Neuronal stem cell (in vitro differentiated cells): Measurements from ENCODE around the gene MYBBP1A. TPM values are rescaled to one million over a fixed set of nuclear protein-coding genes. Genes with fewer than 3 reads are reported as not detected.
"Not testable (repeated sequence)": the region's sequence is repeated elsewhere in the genome, so short reads cannot be mapped to it uniquely, and the experiment has no call there.

Experiments used
- DNase-seq: peaks from one replicate; pipeline ENCODE4 v3.0.0-alpha.2; 2013; ENCODE audit warnings: low spot score
- H2AFZ ChIP-seq: one replicate; pipeline ENCODE4 v1.6.1; 2013; ENCODE audit warnings: mild to moderate bottlenecking, low read length, inconsistent platforms
- H2AK5ac ChIP-seq: 2 replicates; pipeline ENCODE4 v1.6.1; 2013; ENCODE audit warnings: low read depth, mild to moderate bottlenecking, inconsistent platforms, low read length, moderate library complexity, mixed read lengths
- H2BK120ac ChIP-seq: 2 replicates; pipeline ENCODE4 v1.6.1; 2013; ENCODE audit warnings: low read depth, mild to moderate bottlenecking, inconsistent platforms, low read length, moderate library complexity, mixed read lengths
- H2BK12ac ChIP-seq: one replicate; pipeline ENCODE4 v1.6.1; 2013; ENCODE audit warnings: low read length, inconsistent platforms
- H2BK15ac ChIP-seq: 2 replicates; pipeline ENCODE4 v1.6.1; 2013; ENCODE audit warnings: mild to moderate bottlenecking, low read length, inconsistent platforms, mixed read lengths
- H2BK5ac ChIP-seq: one replicate; pipeline ENCODE4 v1.6.1; 2013; ENCODE audit warnings: inconsistent platforms, mild to moderate bottlenecking, low read length, moderate library complexity
- H3K14ac ChIP-seq: one replicate; pipeline ENCODE4 v1.6.1; 2013; ENCODE audit warnings: low read length, inconsistent platforms
- H3K18ac ChIP-seq: 2 replicates; pipeline ENCODE4 v1.6.1; 2013; ENCODE audit warnings: low read length, inconsistent platforms
- H3K23ac ChIP-seq: 2 replicates; pipeline ENCODE4 v1.6.1; 2013; ENCODE audit warnings: low read depth, mild to moderate bottlenecking, mixed read lengths, low read length, inconsistent platforms; ENCODE audit not compliant: poor library complexity
- H3K27ac ChIP-seq: replicated peaks from 3 replicates; pipeline ENCODE4 v1.5.1; 2013; ENCODE audit warnings: low read length, inconsistent platforms
- H3K27me3 ChIP-seq, 3 experiments: 2 replicates each; pipeline ENCODE4 v1.6.1; 2013; ENCODE audit warnings: low read length in 3 of 3, mild to moderate bottlenecking in 2 of 3, inconsistent platforms in 1 of 3, low read depth in 1 of 3, mixed read lengths in 1 of 3, moderate library complexity in 1 of 3; ENCODE audit not compliant: control insufficient read depth in 3 of 3, insufficient read depth in 3 of 3
- H3K36me3 ChIP-seq, 2 donors: replicated peaks in 1 of 2; 2 replicates each; pipeline ENCODE4 v1.6.1; 2013; ENCODE audit warnings: low read length in 2 of 2; ENCODE audit not compliant: control insufficient read depth in 2 of 2, insufficient read depth in 2 of 2
- H3K4ac ChIP-seq: 2 replicates; pipeline ENCODE4 v1.6.1; 2013; ENCODE audit warnings: inconsistent platforms, mild to moderate bottlenecking, low read length, moderate library complexity
- H3K4me1 ChIP-seq, 2 donors: 1 replicate in 1 of 2; 2 replicates in 1 of 2; pipeline ENCODE4 v1.6.1; 2013; ENCODE audit warnings: low read length in 2 of 2, low read depth in 1 of 2; ENCODE audit not compliant: control insufficient read depth in 2 of 2, insufficient read depth in 1 of 2
- H3K4me2 ChIP-seq: one replicate; pipeline ENCODE4 v1.6.1; 2013; ENCODE audit warnings: mild to moderate bottlenecking, low read length, inconsistent platforms; ENCODE audit not compliant: insufficient read depth, poor library complexity, severe bottlenecking
- H3K4me3 ChIP-seq, 2 donors: 2 replicates each; pipeline ENCODE4 v1.5.1; 2013; ENCODE audit warnings: low read length in 2 of 2, mild to moderate bottlenecking in 2 of 2, inconsistent platforms in 1 of 2, moderate library complexity in 1 of 2
- H3K79me1 ChIP-seq: one replicate; pipeline ENCODE4 v1.6.1; 2013; ENCODE audit warnings: low read depth, mild to moderate bottlenecking, inconsistent platforms, low read length, moderate library complexity
- H3K9ac ChIP-seq: one replicate; pipeline ENCODE4 v1.6.1; 2013; ENCODE audit warnings: mild to moderate bottlenecking, low read depth, low read length, inconsistent platforms; ENCODE audit not compliant: poor library complexity
- H3K9me3 ChIP-seq, 2 donors: replicated peaks in 1 of 2; 2 replicates each; pipeline versions ENCODE3 to v1.6.1; 2013; ENCODE audit warnings: low read length in 2 of 2, mild to moderate bottlenecking in 2 of 2, inconsistent platforms in 1 of 2, low read depth in 1 of 2, mixed read lengths in 1 of 2, moderate library complexity in 1 of 2; ENCODE audit not compliant: control insufficient read depth in 2 of 2, insufficient read depth in 1 of 2
- H4K8ac ChIP-seq: one replicate; pipeline ENCODE4 v1.6.1; 2013; ENCODE audit warnings: low read depth, mild to moderate bottlenecking, inconsistent platforms, low read length, moderate library complexity
- H4K91ac ChIP-seq: one replicate; pipeline ENCODE4 v1.6.1; 2013; ENCODE audit warnings: low read length, low read depth, mild to moderate bottlenecking, inconsistent platforms; ENCODE audit not compliant: poor library complexity
- WGBS, 2 donors: extraction: QIAGEN DNeasy Blood & Tissue Kit; methylation state at CpG; one replicate each; pipeline ENCODE4 v1.1.7; 2013; ENCODE audit warnings: missing lambda C conversion rate in 2 of 2, mixed read lengths in 1 of 2; ENCODE audit not compliant: insufficient read length in 2 of 2, insufficient replicate concordance in 1 of 2; ENCODE audit errors: extremely low coverage in 2 of 2; 5-methylcytosine and 5-hydroxymethylcytosine counted together
- polyA plus RNA-seq, 2 experiments: library from polyadenylated mRNA; stranded (reverse); fragments of 200-250 nt; gene quantifications; one replicate each; pipeline ENCODE4 v1.2.3, GENCODE V29; 2013

MYBBP1A gene, protein sequence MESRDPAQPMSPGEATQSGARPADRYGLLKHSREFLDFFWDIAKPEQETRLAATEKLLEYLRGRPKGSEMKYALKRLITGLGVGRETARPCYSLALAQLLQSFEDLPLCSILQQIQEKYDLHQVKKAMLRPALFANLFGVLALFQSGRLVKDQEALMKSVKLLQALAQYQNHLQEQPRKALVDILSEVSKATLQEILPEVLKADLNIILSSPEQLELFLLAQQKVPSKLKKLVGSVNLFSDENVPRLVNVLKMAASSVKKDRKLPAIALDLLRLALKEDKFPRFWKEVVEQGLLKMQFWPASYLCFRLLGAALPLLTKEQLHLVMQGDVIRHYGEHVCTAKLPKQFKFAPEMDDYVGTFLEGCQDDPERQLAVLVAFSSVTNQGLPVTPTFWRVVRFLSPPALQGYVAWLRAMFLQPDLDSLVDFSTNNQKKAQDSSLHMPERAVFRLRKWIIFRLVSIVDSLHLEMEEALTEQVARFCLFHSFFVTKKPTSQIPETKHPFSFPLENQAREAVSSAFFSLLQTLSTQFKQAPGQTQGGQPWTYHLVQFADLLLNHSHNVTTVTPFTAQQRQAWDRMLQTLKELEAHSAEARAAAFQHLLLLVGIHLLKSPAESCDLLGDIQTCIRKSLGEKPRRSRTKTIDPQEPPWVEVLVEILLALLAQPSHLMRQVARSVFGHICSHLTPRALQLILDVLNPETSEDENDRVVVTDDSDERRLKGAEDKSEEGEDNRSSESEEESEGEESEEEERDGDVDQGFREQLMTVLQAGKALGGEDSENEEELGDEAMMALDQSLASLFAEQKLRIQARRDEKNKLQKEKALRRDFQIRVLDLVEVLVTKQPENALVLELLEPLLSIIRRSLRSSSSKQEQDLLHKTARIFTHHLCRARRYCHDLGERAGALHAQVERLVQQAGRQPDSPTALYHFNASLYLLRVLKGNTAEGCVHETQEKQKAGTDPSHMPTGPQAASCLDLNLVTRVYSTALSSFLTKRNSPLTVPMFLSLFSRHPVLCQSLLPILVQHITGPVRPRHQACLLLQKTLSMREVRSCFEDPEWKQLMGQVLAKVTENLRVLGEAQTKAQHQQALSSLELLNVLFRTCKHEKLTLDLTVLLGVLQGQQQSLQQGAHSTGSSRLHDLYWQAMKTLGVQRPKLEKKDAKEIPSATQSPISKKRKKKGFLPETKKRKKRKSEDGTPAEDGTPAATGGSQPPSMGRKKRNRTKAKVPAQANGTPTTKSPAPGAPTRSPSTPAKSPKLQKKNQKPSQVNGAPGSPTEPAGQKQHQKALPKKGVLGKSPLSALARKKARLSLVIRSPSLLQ (N-terminal part only)
- polyA plus RNA-seq (2013, experiment 1 of 2) = 15.0 TPM
- 14.9 TPM for polyA plus RNA-seq (2013, experiment 2 of 2)

DNA sequence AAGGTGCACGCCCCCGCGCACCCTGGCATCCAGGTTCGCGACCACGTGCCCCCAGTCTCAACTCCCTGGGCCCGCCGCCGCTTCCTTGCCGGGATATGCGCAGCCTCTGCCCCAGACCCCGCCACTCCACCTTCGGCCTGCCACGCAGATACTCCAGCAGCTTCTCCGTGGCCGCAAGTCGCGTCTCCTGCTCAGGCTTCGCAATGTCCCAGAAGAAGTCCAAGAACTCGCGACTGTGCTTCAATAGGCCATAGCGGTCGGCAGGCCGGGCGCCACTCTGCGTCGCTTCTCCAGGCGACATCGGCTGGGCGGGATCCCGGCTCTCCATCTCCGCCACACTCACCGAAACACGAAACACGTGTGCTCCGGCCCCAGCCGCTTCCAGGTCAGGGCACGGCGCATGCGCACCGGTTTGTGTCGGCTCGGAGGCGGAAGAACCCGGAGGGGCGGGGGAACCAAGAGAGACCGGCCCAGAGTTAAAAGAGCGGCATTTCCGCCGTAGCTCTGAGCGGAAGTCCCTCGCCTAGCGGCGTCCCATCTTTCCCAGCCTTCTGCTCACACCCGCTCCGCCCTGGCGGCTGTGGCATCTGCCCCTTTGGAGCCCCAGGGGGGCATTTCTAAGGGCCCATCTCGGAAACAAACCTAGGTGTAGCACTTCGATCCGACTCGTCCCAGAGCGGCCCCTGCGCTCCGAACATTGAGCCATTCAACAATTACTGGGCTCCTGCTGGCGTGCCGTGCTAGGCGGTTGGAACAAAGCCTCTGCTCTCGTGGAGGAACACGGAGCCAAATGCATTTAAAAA is at the start of gene MYBBP1A:
MYBBP1A (minus strand) TSS at position 388 of the 803 bp plus-strand sequence; CDS start at position 328, 60 bp downstream.
- Histone ChIP-seq H3K4ac (peak within 1 kb of the TSS; percentile 38), H3K4me2 (peak within 1 kb of the TSS; percentile 99), H2AK5ac (peak within 1 kb of the TSS; percentile 95), H3K9me3 (no peaks in the 10 kb centered on the region), H3K23ac (peak within 1 kb of the TSS; percentile 85), H3K9ac (peak within 1 kb of the TSS; percentile 95), H3K4me3 (peak within 1 kb of the TSS; percentile 92 to 93), H2BK120ac (no peak within 1 kb of the TSS), H4K91ac (no peak within 1 kb of the TSS), H2BK5ac (peak within 1 kb of the TSS; percentile 78), H3K4me1 (peaks cover 13 to 32% of the 10 kb centered on the region in 2 donors), H3K18ac (peak within 1 kb of the TSS; percentile 98), H3K27ac (peak within 1 kb of the TSS; percentile 86), H3K14ac (peak within 1 kb of the TSS; percentile 86), H3K79me1 (peaks cover 10% of the 10 kb centered on the region), H4K8ac (peak within 1 kb of the TSS; percentile 52), H2AFZ (peak within 1 kb of the TSS; percentile 93), H2BK15ac (no peak within 1 kb of the TSS), H3K27me3 (no peaks in the 10 kb centered on the region), H3K36me3 (peaks cover 24 to 37% of the 10 kb centered on the region in 2 donors), H2BK12ac (no peak within 1 kb of the TSS)
- peak; percentile 94 for DNase-seq
- no CpG with 5 or more reads among the region's 69 CpGs for WGBS, 2 donors

DNA sequence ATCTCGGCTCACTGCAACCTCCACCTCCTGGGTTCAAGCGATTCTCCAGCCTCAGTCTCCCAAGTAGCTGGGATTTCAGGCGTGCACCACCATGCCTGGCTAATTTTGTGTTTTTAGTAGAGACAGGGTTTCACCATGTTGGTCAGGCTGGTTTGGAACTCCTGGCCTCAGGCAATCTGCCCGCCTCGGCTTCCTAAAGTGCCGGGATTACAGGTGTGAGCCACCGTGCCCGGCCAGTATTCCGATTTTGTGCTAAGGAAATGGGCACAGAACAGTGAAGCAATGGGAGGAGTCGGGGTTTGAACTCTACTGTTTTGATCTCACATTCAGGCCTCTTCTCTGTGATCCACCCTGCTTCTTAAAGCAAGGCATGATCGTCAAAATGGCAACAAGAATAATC is 49.6 kb upstream of the MYBBP1A start:
- H2AK5ac ChIP-seq, H2BK12ac ChIP-seq, H3K9me3 ChIP-seq, H2BK5ac ChIP-seq, H2BK15ac ChIP-seq, H3K4me2 ChIP-seq, H2AFZ ChIP-seq, H2BK120ac ChIP-seq, H3K36me3 ChIP-seq, H3K23ac ChIP-seq, H4K91ac ChIP-seq, DNase-seq, H3K79me1 ChIP-seq, H3K27ac ChIP-seq, H3K4me3 ChIP-seq, H3K4ac ChIP-seq, H4K8ac ChIP-seq, H3K9ac ChIP-seq, H3K14ac ChIP-seq, H3K18ac ChIP-seq: not testable (repeated sequence)
- WGBS, 2 donors = no CpG with 5 or more reads among the region's 11 CpGs
- Histone ChIP-seq H3K27me3 (peaks cover 0 to 32% (median 0%) of the 10 kb centered on the region in 3 experiments), H3K4me1 (peaks cover 18 to 21% of the 10 kb centered on the region in 2 donors)

GRCh38 chr17:4604111-4604644 is 49.0 kb upstream of the MYBBP1A start:
- peak overlapping the region; percentile 45 for H4K8ac ChIP-seq
- H3K4ac ChIP-seq = no peak overlapping the region
- peak overlapping the region; percentile 14 for H2AK5ac ChIP-seq
- no peak overlapping the region for H3K27ac ChIP-seq
- H2BK5ac ChIP-seq = no peak overlapping the region
- DNase-seq = no peak
- H2BK15ac ChIP-seq = peak overlapping the region; percentile 73
- no peak overlapping the region for H3K14ac ChIP-seq
- peaks cover 23 to 26% of the 10 kb centered on the region in 2 donors for H3K4me1 ChIP-seq
- H3K79me1 ChIP-seq = no peaks in the 10 kb centered on the region
- no peak overlapping the region for H2BK12ac ChIP-seq
- peak overlapping the region; percentile 62 for H2BK120ac ChIP-seq
- H2AFZ ChIP-seq = peak overlapping the region; percentile 55
- H4K91ac ChIP-seq = peak overlapping the region; percentile 9
- no peak overlapping the region for H3K4me3 ChIP-seq
- H3K9me3 ChIP-seq = no peaks in the 10 kb centered on the region
- peak overlapping the region; percentile 52 for H3K18ac ChIP-seq
- no CpG with 5 or more reads among the region's 18 CpGs for WGBS, 2 donors
- peaks cover 0 to 1% of the 10 kb centered on the region in 2 donors for H3K36me3 ChIP-seq
- H3K27me3 ChIP-seq = peaks cover 0 to 31% (median 0%) of the 10 kb centered on the region in 3 experiments
- no peak overlapping the region for H3K9ac ChIP-seq
- no peak overlapping the region for H3K4me2 ChIP-seq
- H3K23ac ChIP-seq = peak overlapping the region; percentile 44
